ENCODE data around the gene TSPAN17. TPM values are rescaled to one million over a fixed set of nuclear protein-coding genes. Genes with fewer than 3 reads are reported as not detected.
A peak's percentile ranks its signal among the peaks of the same experiment; 100 is the strongest.

Gene TSPAN17
- total RNA-seq, 1 donor from 2014 or later: 14.6 TPM

GRCh38 chr5:176658007-176658599 is 10.8 kb downstream of the TSPAN17 start:
- Histone ChIP-seq H3K27me3 (ENCODE audit: control insufficient read depth in 3 of 3, insufficient read depth in 3 of 3, low read length in 3 of 3) (peaks cover 13 to 19% (median 13%) of the 10 kb centered on the region in 3 donors), H3K27ac (ENCODE audit: low read depth, low read length) (no peak overlapping the region), H3K9ac (ENCODE audit: low read depth in 1 of 3, low read length in 3 of 3) (no peak overlapping the region), H3K4me1 (ENCODE audit: control insufficient read depth in 3 of 3, insufficient read depth in 3 of 3, low read length in 3 of 3) (peaks cover 7 to 11% (median 7%) of the 10 kb centered on the region in 3 donors), H3K4me3 (ENCODE audit: low read length in 3 of 3) (no peak overlapping the region), H3K36me3 (ENCODE audit: control insufficient read depth in 3 of 3, insufficient read depth in 3 of 3, low read length in 3 of 3) (peaks cover 13 to 18% (median 16%) of the 10 kb centered on the region in 3 donors), H3K9me3 (ENCODE audit: control insufficient read depth in 3 of 3, low read length in 3 of 3) (no peaks in the 10 kb centered on the region)

DNA sequence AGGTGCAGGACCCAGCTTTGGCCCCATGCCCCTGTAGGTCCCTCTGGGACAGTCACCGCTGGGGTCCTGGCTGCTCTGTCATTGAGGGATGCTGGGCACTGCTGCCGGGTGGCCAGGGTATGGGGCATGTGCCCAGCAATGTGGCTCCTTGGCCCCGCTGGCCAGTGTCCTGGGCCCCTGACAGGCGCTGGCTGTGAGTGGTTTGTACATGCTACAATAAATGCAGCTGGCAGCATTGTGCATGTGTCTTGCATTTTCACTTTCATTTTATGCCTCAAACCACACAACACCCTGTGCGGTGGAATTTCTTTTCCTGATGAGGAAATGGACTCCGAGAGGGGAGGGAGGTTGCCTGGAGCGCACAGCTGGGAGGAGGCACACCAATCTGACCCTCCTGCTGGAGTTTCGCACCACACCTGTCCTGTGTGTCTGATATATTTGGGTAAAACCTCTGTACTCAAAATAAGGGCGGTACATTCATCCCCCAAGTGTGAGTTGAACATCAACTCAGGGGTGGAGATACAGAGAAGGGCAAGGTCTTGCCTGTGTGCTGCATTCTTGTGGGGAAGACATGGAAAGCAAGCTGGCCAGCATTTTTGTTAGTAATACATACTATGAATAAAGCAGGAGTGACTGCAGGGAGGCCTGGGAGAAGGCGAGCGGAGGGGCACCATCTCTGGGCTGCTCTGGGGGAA is 11.7 kb downstream of the TSPAN17 start:
- no peak overlapping the region for H3K27ac ChIP-seq (ENCODE audit: low read depth, low read length)
- H3K9me3 ChIP-seq (ENCODE audit: control insufficient read depth in 3 of 3, low read length in 3 of 3): no peaks in the 10 kb centered on the region
- peaks cover 7 to 11% (median 7%) of the 10 kb centered on the region in 3 donors for H3K4me1 ChIP-seq (ENCODE audit: control insufficient read depth in 3 of 3, insufficient read depth in 3 of 3, low read length in 3 of 3)
- H3K4me3 ChIP-seq (ENCODE audit: low read length in 3 of 3): peak overlapping the region in 1 of 3 donors; percentile 49
- no peak overlapping the region for H3K9ac ChIP-seq (ENCODE audit: low read depth in 1 of 3, low read length in 3 of 3)
- H3K27me3 ChIP-seq (ENCODE audit: control insufficient read depth in 3 of 3, insufficient read depth in 3 of 3, low read length in 3 of 3): peaks cover 16 to 20% (median 19%) of the 10 kb centered on the region in 3 donors
- H3K36me3 ChIP-seq (ENCODE audit: control insufficient read depth in 3 of 3, insufficient read depth in 3 of 3, low read length in 3 of 3): peaks cover 8 to 13% (median 9%) of the 10 kb centered on the region in 3 donors

GRCh38 chr5:176659512-176659839 is 12.2 kb downstream of the TSPAN17 start:
- Histone ChIP-seq H3K27ac (ENCODE audit: low read depth, low read length) (no peak overlapping the region), H3K9me3 (ENCODE audit: control insufficient read depth in 3 of 3, low read length in 3 of 3) (no peaks in the 10 kb centered on the region), H3K9ac (ENCODE audit: low read depth in 1 of 3, low read length in 3 of 3) (no peak overlapping the region), H3K4me1 (ENCODE audit: control insufficient read depth in 3 of 3, insufficient read depth in 3 of 3, low read length in 3 of 3) (peaks cover 7 to 11% (median 7%) of the 10 kb centered on the region in 3 donors), H3K27me3 (ENCODE audit: control insufficient read depth in 3 of 3, insufficient read depth in 3 of 3, low read length in 3 of 3) (peaks cover 16 to 25% (median 24%) of the 10 kb centered on the region in 3 donors), H3K4me3 (ENCODE audit: low read length in 3 of 3) (no peak overlapping the region), H3K36me3 (ENCODE audit: control insufficient read depth in 3 of 3, insufficient read depth in 3 of 3, low read length in 3 of 3) (peaks cover 4 to 11% (median 5%) of the 10 kb centered on the region in 3 donors)

DNA sequence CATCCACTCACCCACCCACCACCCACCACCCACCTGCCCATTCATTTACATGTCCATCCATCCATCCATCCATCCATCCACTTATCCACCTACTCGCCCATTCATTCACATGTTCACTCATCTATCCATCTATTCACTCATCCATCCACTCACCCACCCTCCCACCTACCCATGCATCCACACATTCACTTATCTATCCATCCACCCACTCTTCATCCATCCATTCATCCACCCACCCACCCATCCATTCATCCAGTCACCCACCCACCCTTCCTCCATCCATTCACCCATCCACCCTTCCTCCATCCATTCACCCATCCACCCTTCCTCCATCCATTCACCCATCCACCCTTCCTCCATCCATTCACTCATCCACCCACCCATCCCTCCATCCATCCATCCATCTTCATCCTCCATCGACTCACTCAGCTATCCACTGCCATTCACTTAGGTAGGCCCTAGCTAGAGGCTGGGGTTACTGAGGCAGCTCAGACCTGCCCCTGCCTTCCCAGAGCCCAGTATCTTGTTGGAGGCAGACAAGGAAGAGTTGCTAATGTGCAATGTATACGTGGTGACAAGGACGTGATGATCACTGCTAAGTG is 12.7 kb downstream of the TSPAN17 start:
- Histone ChIP-seq H3K36me3 (ENCODE audit: control insufficient read depth in 3 of 3, insufficient read depth in 3 of 3, low read length in 3 of 3) (peaks cover 4 to 11% (median 5%) of the 10 kb centered on the region in 3 donors), H3K9me3 (ENCODE audit: control insufficient read depth in 3 of 3, low read length in 3 of 3) (no peaks in the 10 kb centered on the region), H3K27ac (ENCODE audit: low read depth, low read length) (no peak overlapping the region), H3K9ac (ENCODE audit: low read depth in 1 of 3, low read length in 3 of 3) (no peak overlapping the region), H3K4me1 (ENCODE audit: control insufficient read depth in 3 of 3, insufficient read depth in 3 of 3, low read length in 3 of 3) (peaks cover 7 to 11% (median 7%) of the 10 kb centered on the region in 3 donors), H3K4me3 (ENCODE audit: low read length in 3 of 3) (no peak overlapping the region), H3K27me3 (ENCODE audit: control insufficient read depth in 3 of 3, insufficient read depth in 3 of 3, low read length in 3 of 3) (peaks cover 18 to 29% (median 27%) of the 10 kb centered on the region in 3 donors)

DNA sequence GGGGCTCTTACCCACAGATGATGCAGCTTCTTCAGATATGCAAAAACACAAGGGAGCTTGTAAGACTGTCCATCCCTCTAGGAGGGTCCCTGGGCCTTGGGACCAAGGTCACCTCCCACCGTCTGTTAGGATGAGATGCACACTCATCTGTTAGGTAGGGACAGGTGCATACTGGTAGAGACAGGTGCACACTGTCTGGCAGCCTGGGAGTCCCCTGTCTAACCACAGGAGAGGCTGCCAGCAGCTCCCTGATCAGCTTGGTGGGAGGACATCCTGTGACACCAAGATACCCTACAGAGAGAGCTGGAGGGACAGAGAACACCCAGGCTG is 13.2 kb downstream of the TSPAN17 start:
- Histone ChIP-seq H3K27ac (ENCODE audit: low read depth, low read length) (no peak overlapping the region), H3K4me1 (ENCODE audit: control insufficient read depth in 3 of 3, insufficient read depth in 3 of 3, low read length in 3 of 3) (peaks cover 7 to 11% (median 7%) of the 10 kb centered on the region in 3 donors), H3K36me3 (ENCODE audit: control insufficient read depth in 3 of 3, insufficient read depth in 3 of 3, low read length in 3 of 3) (peaks cover 4 to 9% (median 5%) of the 10 kb centered on the region in 3 donors), H3K9ac (ENCODE audit: low read depth in 1 of 3, low read length in 3 of 3) (peak overlapping the region in 1 of 3 donors; percentile 45), H3K4me3 (ENCODE audit: low read length in 3 of 3) (no peak overlapping the region), H3K27me3 (ENCODE audit: control insufficient read depth in 3 of 3, insufficient read depth in 3 of 3, low read length in 3 of 3) (peaks cover 23 to 34% (median 32%) of the 10 kb centered on the region in 3 donors), H3K9me3 (ENCODE audit: control insufficient read depth in 3 of 3, low read length in 3 of 3) (no peaks in the 10 kb centered on the region)

- peaks cover 26 to 38% (median 34%) of the 10 kb centered on the region in 3 donors for H3K27me3 ChIP-seq (ENCODE audit: control insufficient read depth in 3 of 3, insufficient read depth in 3 of 3, low read length in 3 of 3)
- peaks cover 4 to 7% (median 5%) of the 10 kb centered on the region in 3 donors for H3K36me3 ChIP-seq (ENCODE audit: control insufficient read depth in 3 of 3, insufficient read depth in 3 of 3, low read length in 3 of 3)
- H3K4me1 ChIP-seq (ENCODE audit: control insufficient read depth in 3 of 3, insufficient read depth in 3 of 3, low read length in 3 of 3): peaks cover 7 to 11% (median 7%) of the 10 kb centered on the region in 3 donors
- peak overlapping the region in 1 of 3 donors; percentile 35 for H3K4me3 ChIP-seq (ENCODE audit: low read length in 3 of 3)
- H3K27ac ChIP-seq (ENCODE audit: low read depth, low read length): no peak overlapping the region
- no peaks in the 10 kb centered on the region for H3K9me3 ChIP-seq (ENCODE audit: control insufficient read depth in 3 of 3, low read length in 3 of 3)
- peak overlapping the region in 1 of 3 donors; percentile 45 for H3K9ac ChIP-seq (ENCODE audit: low read depth in 1 of 3, low read length in 3 of 3)
These were observed 13.8 kb downstream of the TSPAN17 start for GRCh38 chr5:176660860-176661641.

- H3K27me3 ChIP-seq (ENCODE audit: control insufficient read depth in 3 of 3, insufficient read depth in 3 of 3, low read length in 3 of 3): peaks cover 26 to 38% (median 34%) of the 10 kb centered on the region in 3 donors
- H3K4me3 ChIP-seq (ENCODE audit: low read length in 3 of 3): no peak overlapping the region
- no peak overlapping the region for H3K9ac ChIP-seq (ENCODE audit: low read depth in 1 of 3, low read length in 3 of 3)
- no peak overlapping the region for H3K27ac ChIP-seq (ENCODE audit: low read depth, low read length)
- H3K9me3 ChIP-seq (ENCODE audit: control insufficient read depth in 3 of 3, low read length in 3 of 3): no peaks in the 10 kb centered on the region
- peaks cover under 1 to 5% (median 3%) of the 10 kb centered on the region in 3 donors for H3K36me3 ChIP-seq (ENCODE audit: control insufficient read depth in 3 of 3, insufficient read depth in 3 of 3, low read length in 3 of 3)
- H3K4me1 ChIP-seq (ENCODE audit: control insufficient read depth in 3 of 3, insufficient read depth in 3 of 3, low read length in 3 of 3): peaks cover 7 to 11% (median 7%) of the 10 kb centered on the region in 3 donors
These were observed 14.4 kb downstream of the TSPAN17 start for GRCh38 chr5:176661676-176662075.

DNA sequence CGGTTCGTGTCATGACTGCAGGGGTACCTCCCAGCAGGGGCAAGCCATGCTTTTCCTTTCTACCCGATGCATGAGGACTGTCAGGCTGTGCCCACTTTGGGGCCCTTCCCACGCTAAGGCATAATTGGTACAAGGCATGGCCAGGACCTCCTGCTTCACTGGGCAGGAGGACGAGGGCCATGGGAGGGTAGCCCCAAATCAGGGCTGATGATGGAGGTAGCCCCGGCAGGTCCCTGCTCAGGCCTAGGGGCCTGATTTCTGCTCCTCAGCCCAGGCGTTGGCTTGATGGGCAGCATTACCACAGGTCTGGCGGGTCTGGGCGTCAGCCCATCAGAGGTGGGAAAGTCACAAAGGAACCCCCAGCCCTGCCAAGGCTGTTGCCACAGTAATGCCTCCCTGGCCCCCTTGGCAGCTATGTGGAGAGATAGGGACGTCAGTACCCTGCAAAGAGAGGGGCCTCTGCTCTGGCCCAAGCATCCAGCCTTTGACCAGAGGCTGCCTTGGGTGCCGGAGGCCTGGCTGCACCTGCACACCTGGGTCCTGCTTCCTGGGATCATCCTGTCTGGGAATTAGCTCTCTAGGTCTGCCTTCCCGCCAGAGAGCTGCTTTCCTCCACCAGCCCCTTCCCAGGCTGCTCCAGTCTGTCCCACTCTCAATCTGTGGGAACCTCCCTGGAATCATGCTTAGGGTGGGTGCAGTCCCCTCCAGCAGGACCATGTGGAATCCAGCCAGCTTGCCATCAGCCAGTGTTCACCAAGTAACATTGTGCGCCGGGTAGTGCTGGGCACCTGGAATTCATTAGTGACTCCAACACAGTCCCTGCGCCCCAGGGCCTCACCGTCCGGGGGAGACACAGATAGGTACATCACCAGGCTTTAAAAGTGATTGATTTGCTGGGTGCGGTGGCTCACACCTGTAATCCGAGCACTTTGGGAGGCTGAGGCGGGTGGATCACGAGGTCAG is 15.4 kb downstream of the TSPAN17 start:
- Histone ChIP-seq H3K9me3 (ENCODE audit: control insufficient read depth in 3 of 3, low read length in 3 of 3) (no peaks in the 10 kb centered on the region), H3K27me3 (ENCODE audit: control insufficient read depth in 3 of 3, insufficient read depth in 3 of 3, low read length in 3 of 3) (peaks cover 26 to 38% (median 34%) of the 10 kb centered on the region in 3 donors), H3K27ac (ENCODE audit: low read depth, low read length) (no peak overlapping the region), H3K36me3 (ENCODE audit: control insufficient read depth in 3 of 3, insufficient read depth in 3 of 3, low read length in 3 of 3) (peaks cover 0 to 1% (median 0%) of the 10 kb centered on the region in 3 donors), H3K4me1 (ENCODE audit: control insufficient read depth in 3 of 3, insufficient read depth in 3 of 3, low read length in 3 of 3) (peaks cover 7 to 11% (median 7%) of the 10 kb centered on the region in 3 donors), H3K9ac (ENCODE audit: low read depth in 1 of 3, low read length in 3 of 3) (no peak overlapping the region), H3K4me3 (ENCODE audit: low read length in 3 of 3) (no peak overlapping the region)

DNA sequence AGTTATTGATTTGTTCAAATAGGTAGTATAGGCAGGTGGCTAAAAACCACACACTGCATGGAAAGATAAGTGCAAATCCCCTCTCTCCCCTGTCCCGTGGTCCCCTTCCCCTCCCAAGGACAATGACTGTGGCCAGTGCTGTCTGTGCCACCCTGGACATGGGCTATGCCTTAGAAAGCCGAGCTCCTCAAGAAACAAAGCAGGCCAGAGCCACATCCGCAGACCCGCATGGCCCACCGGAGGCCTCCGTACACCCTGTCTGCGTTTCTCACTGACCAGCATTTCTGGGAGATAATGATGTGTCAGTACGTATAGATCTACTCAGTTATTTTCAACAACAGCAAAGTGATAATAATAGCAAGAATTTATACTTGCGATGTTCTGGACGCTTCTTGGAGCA is 16.3 kb downstream of the TSPAN17 start:
- Histone ChIP-seq H3K9me3 (ENCODE audit: control insufficient read depth in 3 of 3, low read length in 3 of 3) (no peaks in the 10 kb centered on the region), H3K27ac (ENCODE audit: low read depth, low read length) (no peak overlapping the region), H3K4me3 (ENCODE audit: low read length in 3 of 3) (no peak overlapping the region), H3K36me3 (ENCODE audit: control insufficient read depth in 3 of 3, insufficient read depth in 3 of 3, low read length in 3 of 3) (no peaks in the 10 kb centered on the region), H3K9ac (ENCODE audit: low read depth in 1 of 3, low read length in 3 of 3) (no peak overlapping the region), H3K4me1 (ENCODE audit: control insufficient read depth in 3 of 3, insufficient read depth in 3 of 3, low read length in 3 of 3) (peaks cover 2 to 7% (median 7%) of the 10 kb centered on the region in 3 donors), H3K27me3 (ENCODE audit: control insufficient read depth in 3 of 3, insufficient read depth in 3 of 3, low read length in 3 of 3) (peaks cover 26 to 45% (median 34%) of the 10 kb centered on the region in 3 donors)
